ENCODE results near the gene IPPK. TPM values are rescaled to one million over a fixed set of nuclear protein-coding genes. Genes with fewer than 3 reads are reported as not detected.

IPPK gene
- total and polyA plus RNA-seq, 2 of the 4 experiments (the other 2 are of a cell fraction): 25.1 to 26.8 TPM

DNA sequence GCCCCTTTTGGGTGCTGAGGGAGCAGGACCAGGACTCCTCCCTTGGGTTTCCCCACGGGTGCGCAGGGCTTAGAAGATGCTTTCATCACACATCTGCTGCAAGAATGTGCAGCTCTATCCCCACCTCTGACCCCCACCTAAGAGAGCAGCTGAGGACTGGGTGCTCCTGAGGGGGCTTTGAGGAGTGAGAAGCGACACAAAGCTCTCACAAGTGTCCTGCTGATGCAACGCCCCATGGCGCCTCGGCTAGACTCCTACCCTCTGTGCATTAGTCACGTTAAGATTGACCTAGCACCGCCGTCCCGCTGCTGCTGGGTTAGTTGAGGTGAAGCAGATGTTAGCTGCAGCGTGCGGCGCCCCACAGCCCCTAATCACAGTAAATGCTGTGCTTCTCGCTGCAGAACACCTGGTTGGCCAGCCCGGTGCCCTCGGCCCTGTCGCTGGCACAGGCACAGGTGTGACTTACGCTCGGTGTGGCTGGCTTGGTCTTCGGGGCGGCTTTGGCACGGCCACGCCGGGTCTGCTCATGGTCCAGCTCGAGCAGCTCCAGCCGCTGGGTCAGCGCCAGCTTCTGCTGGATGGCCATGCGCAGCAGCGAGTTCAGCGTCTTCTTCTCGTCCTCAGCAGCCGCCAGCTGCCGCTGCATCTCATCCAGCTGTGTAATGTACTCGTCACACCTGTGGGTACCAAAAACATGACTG lies 45.0 kb upstream of the IPPK start:
- no peak overlapping the region for H2BK5ac ChIP-seq (ENCODE audit: low read depth, low read length, poor library complexity, severe bottlenecking)
- dilution Hi-C loops (cut with HindIII; ENCODE audit: low sequenced_read_pairs, unreplicated experiment) (no loop called here), in situ Hi-C loops (cut with MboI; ENCODE audit: low sequenced_read_pairs) (loop anchor here (5.0 kb wide), 1 partner anchor 77 kb away; no protein-coding TSS in a partner anchor), intact Hi-C loops (cut with micrococcal nuclease) (no loop called here)
- no peaks in the 10 kb centered on the region for H3K9me1 ChIP-seq (ENCODE audit: insufficient read depth, low read length)
- H3K56ac ChIP-seq (ENCODE audit: extremely low read depth, insufficient read depth, low read length): no peak overlapping the region
- no peak overlapping the region for H3K14ac ChIP-seq (replicated peaks; ENCODE audit: low read depth, low read length)
- H4K20me1 ChIP-seq (ENCODE audit: insufficient read depth, low read length): peaks cover 6% of the 10 kb centered on the region; the same call in 1 of the 2 replicates
- no peak overlapping the region for H3K23ac ChIP-seq (ENCODE audit: low read depth, low read length)
- no peak overlapping the region for H2BK120ac ChIP-seq (ENCODE audit: low read depth, low read length)
- H4K91ac ChIP-seq (ENCODE audit: insufficient read depth, low read depth, low read length): no peak overlapping the region
- no peak overlapping the region for H3K9ac ChIP-seq (ENCODE audit: low read depth, low read length)
- H3K4ac ChIP-seq (ENCODE audit: low read depth, low read length): no peak overlapping the region
- 95% methylated on average over 20 of the region's 34 CpGs; no CpG with 5 or more reads in 1 of the 2 experiments for WGBS, 2 experiments (ENCODE audit: extremely low coverage in 2 of 2, insufficient read length in 1 of 2)
- H2AK9ac ChIP-seq (replicated peaks; ENCODE audit: low read depth, low read length, poor library complexity): no peak overlapping the region
- peaks cover 0 to 21% of the 10 kb centered on the region in 2 experiments; a peak in 2 of 4 replicates for H3K79me1 ChIP-seq (ENCODE audit: low read depth in 1 of 2, low read length in 2 of 2)
- no peak overlapping the region for H4K5ac ChIP-seq (ENCODE audit: low read depth, low read length)
- H2AK5ac ChIP-seq (ENCODE audit: low read depth, low read length): no peak overlapping the region
- TF ChIP-seq ELK1 (IDR thresholded peaks at IDR 0.05; ENCODE audit: borderline replicate concordance, low read depth, low read length): no peak
- TF ChIP-seq BHLHE40 (IDR thresholded peaks at IDR 0.05; ENCODE audit: low read depth, low read length): no peak
- TF ChIP-seq FOS (IDR thresholded peaks at IDR 0.05; ENCODE audit: low read depth, low read length): no peak
- H3K27me3 ChIP-seq (ENCODE audit: control insufficient read depth, insufficient read depth, low read length): no peaks in the 10 kb centered on the region
- H3K4me3 ChIP-seq (ENCODE audit: insufficient read depth, low read depth, low read length): no peak overlapping the region
- DNase-seq (no peak), ATAC-seq (ENCODE audit: low read depth) (no peak)
- H3K4me2 ChIP-seq (ENCODE audit: low read depth, low read length): no peak overlapping the region
- H3K4me1 ChIP-seq (ENCODE audit: control insufficient read depth, insufficient read depth, low read length): no peaks in the 10 kb centered on the region
- H3K9me3 ChIP-seq (ENCODE audit: control insufficient read depth, insufficient read depth, low read length): no peaks in the 10 kb centered on the region
- H2AFZ ChIP-seq (replicated peaks; ENCODE audit: low read length, poor library complexity): no peak overlapping the region
- peaks cover 63% of the 10 kb centered on the region for H3K36me3 ChIP-seq (ENCODE audit: control insufficient read depth, insufficient read depth, low read length)
- no TSS peak for BruUV-seq (replicated peaks)
- ChIA-PET CTCF (interaction anchor here (0.7 kb wide), 1 partner anchor 932 kb away, joined by 3 read pairs; no protein-coding TSS in a partner anchor), POLR2A (ENCODE audit: unreplicated experiment) (no interaction called here)
- no peak overlapping the region for H2BK20ac ChIP-seq (ENCODE audit: low read depth, low read length)
- no peak overlapping the region for H3K27ac ChIP-seq (ENCODE audit: insufficient read depth, low read length)
- H3K18ac ChIP-seq (ENCODE audit: low read depth, low read length): no peak overlapping the region
- H2BK15ac ChIP-seq (ENCODE audit: low read depth, low read length): no peak overlapping the region
- H4K8ac ChIP-seq (ENCODE audit: low read depth in 2 of 2, low read length in 2 of 2): no peak overlapping the region
